Measurements from ENCODE around the gene ALKBH8. TPM values are rescaled to one million over a fixed set of nuclear protein-coding genes. Genes with fewer than 3 reads are reported as not detected.

ALKBH8 gene
- total and polyA plus RNA-seq, 3 experiments from 2014 or later: 8.3 to 19.8 (median 19.0) TPM

- H3K27me3 ChIP-seq (ENCODE audit: insufficient read depth, low read length, poor library complexity, severe bottlenecking): no peaks in the 10 kb centered on the region
- CTCF ChIA-PET: no interaction called here
Observed at GRCh38 chr11:107496011-107496410, 69.5 kb downstream of the ALKBH8 start.

GRCh38 chr11:107494055-107494454 is 71.5 kb downstream of the ALKBH8 start:
- DNase-seq: no peak
- CTCF ChIA-PET: no interaction called here

More at GRCh38 chr11:107496011-107496410, 69.5 kb downstream of the ALKBH8 start:
- Mint-ChIP-seq H3K27ac (no peak overlapping the region), H3K9me3 (peaks cover 0 to 1% (median 0%) of the 10 kb centered on the region in 5 donors), H3K4me1 (no peaks in the 10 kb centered on the region), H3K4me3 (no peak overlapping the region), H3K36me3 (peaks cover 2 to 8% (median 3%) of the 10 kb centered on the region in 3 donors), H3K27me3 (peaks cover 5% of the 10 kb centered on the region in 2 donors)
- H3K4me1 ChIP-seq (ENCODE audit: insufficient read depth, low read length): no peaks in the 10 kb centered on the region
- DNase-seq: no peak
- no peaks in the 10 kb centered on the region for H3K36me3 ChIP-seq (ENCODE audit: insufficient read depth, low read length)
- POLR2A ChIA-PET: no interaction called here
- H3K27ac ChIP-seq (ENCODE audit: low read depth, low read length): no peak overlapping the region
- H3K4me3 ChIP-seq (ENCODE audit: low read length): no peak overlapping the region
- H3K9me3 ChIP-seq (ENCODE audit: low read length): no peaks in the 10 kb centered on the region

GRCh38 chr11:107493117-107493516 is 72.4 kb downstream of the ALKBH8 start:
- no peak overlapping the region for H3K4me3 Mint-ChIP-seq
- DNase-seq: no peak
- H3K36me3 ChIP-seq (ENCODE audit: insufficient read depth, low read length): no peaks in the 10 kb centered on the region
- H3K27me3 ChIP-seq (ENCODE audit: insufficient read depth, low read length, poor library complexity, severe bottlenecking): no peaks in the 10 kb centered on the region
- POLR2A ChIA-PET: no interaction called here
- no peak overlapping the region for H3K27ac ChIP-seq (ENCODE audit: low read depth, low read length)
- peaks cover 0 to 7% (median 3%) of the 10 kb centered on the region in 3 donors for H3K36me3 Mint-ChIP-seq
- H3K27ac Mint-ChIP-seq: no peak overlapping the region
- CTCF ChIA-PET: no interaction called here
- H3K4me3 ChIP-seq (ENCODE audit: low read length): no peak overlapping the region
- H3K9me3 Mint-ChIP-seq: no peaks in the 10 kb centered on the region
- H3K9me3 ChIP-seq (ENCODE audit: low read length): no peaks in the 10 kb centered on the region
- peaks cover 5% of the 10 kb centered on the region in 2 donors for H3K27me3 Mint-ChIP-seq
- H3K4me1 Mint-ChIP-seq: no peaks in the 10 kb centered on the region
- H3K4me1 ChIP-seq (ENCODE audit: insufficient read depth, low read length): no peaks in the 10 kb centered on the region

More at GRCh38 chr11:107494055-107494454, 71.5 kb downstream of the ALKBH8 start:
- no peak overlapping the region for H3K4me3 ChIP-seq (ENCODE audit: low read length)
- H3K27me3 Mint-ChIP-seq: peaks cover 5% of the 10 kb centered on the region in 2 donors
- no peaks in the 10 kb centered on the region for H3K4me1 Mint-ChIP-seq
- POLR2A ChIA-PET: no interaction called here
- no peaks in the 10 kb centered on the region for H3K27me3 ChIP-seq (ENCODE audit: insufficient read depth, low read length, poor library complexity, severe bottlenecking)
- no peak overlapping the region for H3K27ac ChIP-seq (ENCODE audit: low read depth, low read length)
- no peak overlapping the region for H3K4me3 Mint-ChIP-seq
- H3K36me3 ChIP-seq (ENCODE audit: insufficient read depth, low read length): no peaks in the 10 kb centered on the region
- no peak overlapping the region for H3K27ac Mint-ChIP-seq
- no peaks in the 10 kb centered on the region for H3K9me3 ChIP-seq (ENCODE audit: low read length)
- H3K36me3 Mint-ChIP-seq: peaks cover 0 to 7% (median 3%) of the 10 kb centered on the region in 3 donors
- no peaks in the 10 kb centered on the region for H3K4me1 ChIP-seq (ENCODE audit: insufficient read depth, low read length)
- H3K9me3 Mint-ChIP-seq: no peaks in the 10 kb centered on the region

- Mint-ChIP-seq H3K4me1 (no peaks in the 10 kb centered on the region), H3K27ac (no peak overlapping the region), H3K4me3 (no peak overlapping the region), H3K9me3 (no peaks in the 10 kb centered on the region), H3K36me3 (no peaks in the 10 kb centered on the region), H3K27me3 (peaks cover 5% of the 10 kb centered on the region in 2 donors)
- ChIA-PET CTCF (no interaction called here), POLR2A (no interaction called here)
- Histone ChIP-seq H3K36me3 (ENCODE audit: insufficient read depth, low read length) (no peaks in the 10 kb centered on the region), H3K27ac (ENCODE audit: low read depth, low read length) (no peak overlapping the region), H3K9me3 (ENCODE audit: low read length) (no peaks in the 10 kb centered on the region), H3K4me3 (ENCODE audit: low read length) (no peak overlapping the region), H3K4me1 (ENCODE audit: insufficient read depth, low read length) (no peaks in the 10 kb centered on the region), H3K27me3 (ENCODE audit: insufficient read depth, low read length, poor library complexity, severe bottlenecking) (no peaks in the 10 kb centered on the region)
- no peak for DNase-seq
Observed at GRCh38 chr11:107490836-107491235, 74.7 kb downstream of the ALKBH8 start.

GRCh38 chr11:107482234-107482633 is 83.3 kb downstream of the ALKBH8 start:
- Histone ChIP-seq H3K9me3 (ENCODE audit: low read length) (no peaks in the 10 kb centered on the region), H3K36me3 (ENCODE audit: insufficient read depth, low read length) (no peaks in the 10 kb centered on the region), H3K27me3 (ENCODE audit: insufficient read depth, low read length, poor library complexity, severe bottlenecking) (no peaks in the 10 kb centered on the region), H3K27ac (ENCODE audit: low read depth, low read length) (no peak overlapping the region), H3K4me1 (ENCODE audit: insufficient read depth, low read length) (no peaks in the 10 kb centered on the region), H3K4me3 (ENCODE audit: low read length) (no peak overlapping the region)
- Mint-ChIP-seq H3K4me1 (no peaks in the 10 kb centered on the region), H3K27ac (no peak overlapping the region), H3K9me3 (no peaks in the 10 kb centered on the region), H3K4me3 (no peak overlapping the region), H3K27me3 (peaks cover 0 to 60% of the 10 kb centered on the region in 2 donors), H3K36me3 (no peaks in the 10 kb centered on the region)
- ChIA-PET POLR2A (no interaction called here), CTCF (no interaction called here)
- DNase-seq: no peak

GRCh38 chr11:107478922-107479321 is 86.6 kb downstream of the ALKBH8 start:
- Histone ChIP-seq H3K4me1 (ENCODE audit: insufficient read depth, low read length) (no peaks in the 10 kb centered on the region), H3K4me3 (ENCODE audit: low read length) (no peak overlapping the region), H3K36me3 (ENCODE audit: insufficient read depth, low read length) (no peaks in the 10 kb centered on the region), H3K27me3 (ENCODE audit: insufficient read depth, low read length, poor library complexity, severe bottlenecking) (no peaks in the 10 kb centered on the region), H3K27ac (ENCODE audit: low read depth, low read length) (no peak overlapping the region), H3K9me3 (ENCODE audit: low read length) (no peaks in the 10 kb centered on the region)
- DNase-seq: no peak
- Mint-ChIP-seq H3K4me1 (no peaks in the 10 kb centered on the region), H3K4me3 (no peak overlapping the region), H3K9me3 (no peaks in the 10 kb centered on the region), H3K36me3 (no peaks in the 10 kb centered on the region), H3K27me3 (peaks cover 4 to 75% of the 10 kb centered on the region in 2 donors), H3K27ac (no peak overlapping the region)
- CTCF ChIA-PET: no interaction called here
- POLR2A ChIA-PET: no interaction called here

GRCh38 chr11:107477820-107478219 is 87.7 kb downstream of the ALKBH8 start:
- Mint-ChIP-seq H3K4me3 (no peak overlapping the region), H3K9me3 (no peaks in the 10 kb centered on the region), H3K36me3 (no peaks in the 10 kb centered on the region), H3K4me1 (no peaks in the 10 kb centered on the region), H3K27ac (no peak overlapping the region), H3K27me3 (peaks cover 4 to 71% of the 10 kb centered on the region in 2 donors)
- CTCF ChIA-PET: no interaction called here
- Histone ChIP-seq H3K36me3 (ENCODE audit: insufficient read depth, low read length) (no peaks in the 10 kb centered on the region), H3K4me1 (ENCODE audit: insufficient read depth, low read length) (no peaks in the 10 kb centered on the region), H3K27ac (ENCODE audit: low read depth, low read length) (no peak overlapping the region), H3K4me3 (ENCODE audit: low read length) (no peak overlapping the region), H3K9me3 (ENCODE audit: low read length) (no peaks in the 10 kb centered on the region), H3K27me3 (ENCODE audit: insufficient read depth, low read length, poor library complexity, severe bottlenecking) (no peaks in the 10 kb centered on the region)
- DNase-seq: no peak
- POLR2A ChIA-PET: no interaction called here

- H3K27ac Mint-ChIP-seq: no peak overlapping the region
- Histone ChIP-seq H3K27me3 (ENCODE audit: insufficient read depth, low read length, poor library complexity, severe bottlenecking) (no peaks in the 10 kb centered on the region), H3K4me1 (ENCODE audit: insufficient read depth, low read length) (no peaks in the 10 kb centered on the region), H3K9me3 (ENCODE audit: low read length) (no peaks in the 10 kb centered on the region), H3K27ac (ENCODE audit: low read depth, low read length) (no peak overlapping the region), H3K36me3 (ENCODE audit: insufficient read depth, low read length) (no peaks in the 10 kb centered on the region), H3K4me3 (ENCODE audit: low read length) (no peak overlapping the region)
- no peaks in the 10 kb centered on the region for H3K4me1 Mint-ChIP-seq
- ChIA-PET CTCF (no interaction called here), POLR2A (no interaction called here)
- H3K36me3 Mint-ChIP-seq: no peaks in the 10 kb centered on the region
- H3K9me3 Mint-ChIP-seq: no peaks in the 10 kb centered on the region
- no peak for DNase-seq
- peaks cover 19 to 72% of the 10 kb centered on the region in 2 donors for H3K27me3 Mint-ChIP-seq
- no peak overlapping the region for H3K4me3 Mint-ChIP-seq
Observed at GRCh38 chr11:107473792-107474191, 91.7 kb downstream of the ALKBH8 start.

- H3K4me1 Mint-ChIP-seq: no peaks in the 10 kb centered on the region
- no peaks in the 10 kb centered on the region for H3K36me3 Mint-ChIP-seq
- H3K27me3 ChIP-seq (ENCODE audit: insufficient read depth, low read length, poor library complexity, severe bottlenecking): no peaks in the 10 kb centered on the region
Observed at GRCh38 chr11:107472966-107473365, 92.6 kb downstream of the ALKBH8 start.

More at GRCh38 chr11:107472966-107473365, 92.6 kb downstream of the ALKBH8 start:
- Mint-ChIP-seq H3K4me3 (no peak overlapping the region), H3K27ac (peak overlapping the region in 1 of 8 donors; percentile 7), H3K27me3 (peaks cover 24 to 74% of the 10 kb centered on the region in 2 donors), H3K9me3 (no peaks in the 10 kb centered on the region)
- Histone ChIP-seq H3K27ac (ENCODE audit: low read depth, low read length) (no peak overlapping the region), H3K4me1 (ENCODE audit: insufficient read depth, low read length) (no peaks in the 10 kb centered on the region), H3K4me3 (ENCODE audit: low read length) (no peak overlapping the region), H3K36me3 (ENCODE audit: insufficient read depth, low read length) (no peaks in the 10 kb centered on the region), H3K9me3 (ENCODE audit: low read length) (no peaks in the 10 kb centered on the region)
- ChIA-PET POLR2A (no interaction called here), CTCF (no interaction called here)
- DNase-seq: no peak
